HCT116 (cell line): Measurements from ENCODE around the gene LSM7. TPM values are rescaled to one million over a fixed set of nuclear protein-coding genes. Genes with fewer than 3 reads are reported as not detected.

Experiments
- ATAC-seq: fragments of 200-7000 bp; cut with Tn5 transposase; 2 replicates; pipeline ENCODE4 v1.9.1; 2020; ENCODE audit warnings: mild to moderate bottlenecking, moderate library complexity
- BruUV-seq: library from RNA; stranded (reverse); fragments of 400-500 nt; replicated peaks from 2 replicates; lab custom pipeline; 2021; lab: Mats Ljungman, UMichigan
- CTCF ChIA-PET: fragments of 300-600 bp; sonication (Branson Sonifier 250); formaldehyde crosslinking; loops from one replicate; lab custom pipeline; 2021; ENCODE audit warnings: antibody characterized with exemption; lab: Charles Lee
- POLR2A ChIA-PET: fragments of 300-600, 350-600 bp; sonication (Branson Sonifier 250); formaldehyde crosslinking; loops from one replicate; lab custom pipeline; 2021; ENCODE audit warnings: antibody characterized with exemption; lab: Charles Lee
- RAD21 ChIA-PET, 2 experiments: fragments of 300-600 bp; sonication (Branson Sonifier 250); formaldehyde crosslinking; loops; one replicate each; lab custom pipeline; 2023; ENCODE audit warnings: low total read pairs in 2 of 2; ENCODE audit not compliant: uncharacterized antibody in 2 of 2, unreplicated experiment in 2 of 2, low non-redundant PET in 1 of 2; lab: Charles Lee
- DNase-seq: peaks from one replicate; pipeline ENCODE4 v3.0.0-alpha.2; 2010; ENCODE audit warnings: low read depth, low spot score
- H2AFZ ChIP-seq: fragments of 200-600 bp; shearing (Covaris generic), sonication (generic); 2 replicates; pipeline ENCODE4 v1.6.1; 2017; ENCODE audit warnings: low read depth, mixed run types, mixed read lengths, antibody characterized with exemption, low read length; ENCODE audit not compliant: poor library complexity, severe bottlenecking
- H3K27ac ChIP-seq: 2 replicates; pipeline ENCODE4 v1.5.1; 2012; ENCODE audit warnings: low read depth, low read length
- H3K27me3 ChIP-seq: fragments of 200-600 bp; sonication (generic); 2 replicates; pipeline ENCODE4 v1.6.1; 2016; ENCODE audit warnings: mixed run types, low read length, mixed read lengths; ENCODE audit not compliant: insufficient read depth
- H3K36me3 ChIP-seq, 2 experiments: fragments of 200-500 bp in 1 of 2; fragments of 200-600 bp in 1 of 2; sonication (Bioruptor generic) in 1 of 2; sonication (generic) in 1 of 2; 2 replicates each; pipeline versions ENCODE4 v1.5.1 to v1.6.1; 2014 to 2016; ENCODE audit warnings: low read length in 2 of 2, inconsistent platforms in 1 of 2, mixed read lengths in 1 of 2, mixed run types in 1 of 2; ENCODE audit not compliant: insufficient read depth in 2 of 2, control insufficient read depth in 1 of 2
- H3K4me1 ChIP-seq, 2 experiments: fragments of 200-600 bp in 1 of 2; sonication (generic) in 1 of 2; 2 replicates each; pipeline versions ENCODE4 v1.5.1 to v1.6.1; 2012 to 2017; ENCODE audit warnings: low read length in 2 of 2, inconsistent platforms in 1 of 2, mild to moderate bottlenecking in 1 of 2, mixed read lengths in 1 of 2, mixed run types in 1 of 2, moderate library complexity in 1 of 2; ENCODE audit not compliant: insufficient read depth in 2 of 2, control insufficient read depth in 1 of 2
- H3K4me2 ChIP-seq: fragments of 200-600 bp; sonication (generic); 2 replicates; pipeline ENCODE4 v1.6.1; 2017; ENCODE audit warnings: mixed run types, low read length, mixed read lengths
- H3K4me3 ChIP-seq, 2 experiments: fragments of 200-600 bp in 1 of 2; sonication (generic) in 1 of 2; replicated peaks in 1 of 2; 2 replicates each; pipeline ENCODE4 v1.5.1; 2011 to 2016; ENCODE audit warnings: low read length in 2 of 2, control low read depth in 1 of 2, low read depth in 1 of 2, mild to moderate bottlenecking in 1 of 2, mixed read lengths in 1 of 2, mixed run types in 1 of 2
- H3K79me2 ChIP-seq: fragments of 200-600 bp; sonication (generic); 2 replicates; pipeline ENCODE4 v1.6.1; 2017; ENCODE audit warnings: mild to moderate bottlenecking, mixed run types, low read length, moderate library complexity, mixed read lengths; ENCODE audit not compliant: insufficient read depth
- H3K9ac ChIP-seq: fragments of 200-600 bp; sonication (generic); 2 replicates; pipeline ENCODE4 v1.6.1; 2016; ENCODE audit warnings: low read length, mixed read lengths
- H3K9me2 ChIP-seq: fragments of 200-600 bp; sonication (generic), shearing (Covaris generic); 2 replicates; pipeline ENCODE4 v1.6.1; 2017; ENCODE audit warnings: mixed run types, mild to moderate bottlenecking, moderate library complexity; ENCODE audit not compliant: insufficient read depth
- H3K9me3 ChIP-seq, 2 experiments: fragments of 200-500 bp in 1 of 2; fragments of 200-600 bp in 1 of 2; sonication (Bioruptor generic) in 1 of 2; sonication (generic) in 1 of 2; 2 replicates each; pipeline ENCODE4 v1.6.1; 2014 to 2017; ENCODE audit warnings: low read length in 2 of 2, mixed read lengths in 2 of 2, inconsistent platforms in 1 of 2, low read depth in 1 of 2, mild to moderate bottlenecking in 1 of 2, mixed run types in 1 of 2, moderate library complexity in 1 of 2; ENCODE audit not compliant: control insufficient read depth in 1 of 2, insufficient read depth in 1 of 2
- H4K20me1 ChIP-seq: fragments of 200-600 bp; sonication (generic), shearing (Covaris generic); 2 replicates; pipeline ENCODE4 v1.6.1; 2017; ENCODE audit warnings: mixed run types, mild to moderate bottlenecking, moderate library complexity; ENCODE audit not compliant: insufficient read depth
- CEBPB ChIP-seq: IDR thresholded peaks from 2 replicates; pipeline ENCODE4 v1.6.1; 2012; ENCODE audit warnings: low read depth
- CTCF ChIP-seq, 3 experiments: fragments of 200-600 bp in 1 of 3; sonication (generic) in 1 of 3; IDR thresholded peaks in 2 of 3; conservative IDR thresholded peaks in 1 of 3; 2 replicates each; pipeline ENCODE4 v1.5.1; 2012 to 2017; ENCODE audit warnings: low read depth in 2 of 3, low read length in 2 of 3, antibody characterized with exemption in 1 of 3, borderline replicate concordance in 1 of 3, control low read depth in 1 of 3, mild to moderate bottlenecking in 1 of 3, mixed read lengths in 1 of 3, mixed run types in 1 of 3, moderate library complexity in 1 of 3; ENCODE audit not compliant: insufficient read depth in 1 of 3
- JUND ChIP-seq: IDR thresholded peaks from 2 replicates; pipeline ENCODE4 v1.6.1; 2012
- POLR2AphosphoS5 ChIP-seq: IDR thresholded peaks from 2 replicates; pipeline ENCODE4 v1.6.1; 2011; ENCODE audit warnings: mild to moderate bottlenecking, low read depth, low read length, moderate library complexity
- RAD21 ChIP-seq: IDR thresholded peaks from 2 replicates; pipeline ENCODE4 v1.6.1; 2012; ENCODE audit warnings: low read depth, mild to moderate bottlenecking
- SRF ChIP-seq: IDR thresholded peaks from 2 replicates; pipeline ENCODE4 v1.6.1; 2012; ENCODE audit warnings: low read depth
- intact Hi-C: fragments of 100-400 bp; cut with micrococcal nuclease; formaldehyde crosslinking; loops from 2 replicates; pipeline ENCODE4 v1.10.0; 2022
- total RNA-seq: library from RNA; stranded (reverse); gene quantifications from one replicate; pipeline ENCODE4 v1.2.1, GENCODE V29; 2021; ENCODE audit not compliant: unreplicated experiment

LSM7 gene
- total RNA-seq, 1 experiment from 2014 or later = 190 TPM

GRCh38 chr19:2362046-2362969 is 33.9 kb upstream of the LSM7 start:
- intact Hi-C loops = no loop called here
- Histone ChIP-seq H3K9me2 (no peaks in the 10 kb centered on the region), H3K4me3 (no peak overlapping the region), H3K27me3 (peaks cover 4% of the 10 kb centered on the region; the same call in 1 of the 2 replicates), H4K20me1 (no peaks in the 10 kb centered on the region), H2AFZ (no peak overlapping the region), H3K9me3 (no peaks in the 10 kb centered on the region), H3K9ac (no peak overlapping the region), H3K4me1 (no peaks in the 10 kb centered on the region), H3K36me3 (no peaks in the 10 kb centered on the region), H3K4me2 (no peak overlapping the region), H3K27ac (no peak overlapping the region), H3K79me2 (no peaks in the 10 kb centered on the region)
- POLR2A ChIA-PET = no interaction called here
- RAD21 ChIA-PET = no interaction called here
- CTCF ChIA-PET = no interaction called here
- BruUV-seq = no TSS peak
- TF ChIP-seq POLR2AphosphoS5 (no peak), RAD21 (no peak), JUND (no peak), CEBPB (no peak), CTCF (IDR thresholded peaks at IDR 0.05 in 2 of 3, conservative IDR thresholded peaks at IDR 0.05 in 1 of 3; ENCODE audit: borderline replicate concordance in 1 of 3, insufficient read depth in 1 of 3, low read depth in 2 of 3, low read length in 2 of 3) (no peak), SRF (no peak)
- ATAC-seq = no peak
- DNase-seq = no peak
